ENCODE data around the gene SLC4A11.

Gene SLC4A11

DNA sequence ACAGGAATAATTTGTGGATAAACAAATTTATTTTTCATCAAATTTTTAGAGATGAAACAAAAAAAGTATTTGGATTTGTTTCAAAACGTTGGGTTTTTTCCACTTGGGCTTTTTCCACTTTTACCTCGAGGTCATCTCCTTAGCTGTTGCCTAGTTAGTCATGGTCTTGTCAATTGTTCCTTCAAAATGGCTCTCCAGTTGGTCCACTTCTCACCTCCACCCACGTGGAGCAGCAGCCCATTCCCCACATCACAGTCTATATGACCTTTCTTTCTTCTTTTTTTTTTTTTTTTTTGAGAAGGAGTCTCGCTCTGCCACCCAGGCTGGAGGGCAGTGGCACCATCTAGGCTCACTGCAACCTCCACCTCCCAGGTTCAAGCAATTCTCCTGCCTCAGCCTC, 6.7 kb upstream of the SLC4A11 start:
- DNase-seq = no peak

- no peak for DNase-seq
Observed at GRCh38 chr20:3245156-3245555, 6.2 kb upstream of the SLC4A11 start.

DNA sequence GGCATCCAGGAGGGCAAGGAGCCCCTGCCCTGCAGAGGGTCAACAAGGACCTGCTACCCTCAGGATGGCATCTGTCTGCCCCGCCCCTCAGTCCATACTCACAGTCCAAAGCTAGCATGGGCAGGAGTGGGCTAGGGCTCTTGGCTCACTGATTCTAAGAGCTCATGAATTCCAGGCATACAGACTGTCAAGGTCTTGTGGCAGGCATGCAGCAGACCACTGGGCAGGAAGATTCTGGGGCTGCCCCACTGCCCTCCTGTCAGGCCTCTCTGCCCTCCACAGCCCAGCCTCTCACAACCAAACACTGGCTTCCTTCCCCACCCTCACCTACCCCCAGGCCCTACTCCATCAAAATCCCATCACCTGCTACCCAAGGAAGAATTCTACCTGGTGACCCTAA, 5.6 kb upstream of the SLC4A11 start:
- DNase-seq = no peak

DNA sequence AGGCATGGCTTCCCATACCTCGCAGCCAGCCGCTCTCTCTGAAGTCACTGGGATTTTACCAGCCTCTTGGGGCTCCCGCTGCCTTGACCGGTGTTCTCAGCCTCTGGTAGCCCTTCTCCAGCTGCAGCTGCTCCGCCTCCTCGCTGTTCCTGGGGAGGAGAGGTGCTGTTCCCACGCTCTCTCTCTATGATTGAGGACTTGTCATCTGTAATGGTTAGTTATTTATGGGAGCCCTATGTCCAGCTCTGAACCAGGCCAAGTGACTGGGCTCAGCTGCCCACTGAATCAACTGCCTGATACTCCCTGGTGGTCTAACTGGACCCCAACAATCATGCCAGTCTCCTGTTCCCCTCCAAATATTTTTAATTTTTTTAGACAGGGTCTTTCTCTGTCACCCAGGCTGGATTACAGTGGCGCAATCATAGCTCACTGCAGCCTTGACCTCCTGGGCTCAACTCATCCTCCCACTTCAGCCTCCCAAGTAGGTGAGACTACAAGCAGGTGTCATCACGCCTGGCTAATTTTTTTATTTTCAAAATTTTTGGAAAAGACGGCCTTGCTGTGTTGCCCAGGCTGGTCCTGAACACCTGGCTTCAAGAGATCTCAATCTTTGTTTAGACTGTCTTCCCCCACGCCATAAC, 4.8 kb upstream of the SLC4A11 start:
- DNase-seq = no peak

GRCh38 chr20:3242172-3242692, 3.2 kb upstream of the SLC4A11 start:
- DNase-seq = no peak

- no peak for DNase-seq
Observed at GRCh38 chr20:3240776-3241363, 1.9 kb upstream of the SLC4A11 start.

DNA sequence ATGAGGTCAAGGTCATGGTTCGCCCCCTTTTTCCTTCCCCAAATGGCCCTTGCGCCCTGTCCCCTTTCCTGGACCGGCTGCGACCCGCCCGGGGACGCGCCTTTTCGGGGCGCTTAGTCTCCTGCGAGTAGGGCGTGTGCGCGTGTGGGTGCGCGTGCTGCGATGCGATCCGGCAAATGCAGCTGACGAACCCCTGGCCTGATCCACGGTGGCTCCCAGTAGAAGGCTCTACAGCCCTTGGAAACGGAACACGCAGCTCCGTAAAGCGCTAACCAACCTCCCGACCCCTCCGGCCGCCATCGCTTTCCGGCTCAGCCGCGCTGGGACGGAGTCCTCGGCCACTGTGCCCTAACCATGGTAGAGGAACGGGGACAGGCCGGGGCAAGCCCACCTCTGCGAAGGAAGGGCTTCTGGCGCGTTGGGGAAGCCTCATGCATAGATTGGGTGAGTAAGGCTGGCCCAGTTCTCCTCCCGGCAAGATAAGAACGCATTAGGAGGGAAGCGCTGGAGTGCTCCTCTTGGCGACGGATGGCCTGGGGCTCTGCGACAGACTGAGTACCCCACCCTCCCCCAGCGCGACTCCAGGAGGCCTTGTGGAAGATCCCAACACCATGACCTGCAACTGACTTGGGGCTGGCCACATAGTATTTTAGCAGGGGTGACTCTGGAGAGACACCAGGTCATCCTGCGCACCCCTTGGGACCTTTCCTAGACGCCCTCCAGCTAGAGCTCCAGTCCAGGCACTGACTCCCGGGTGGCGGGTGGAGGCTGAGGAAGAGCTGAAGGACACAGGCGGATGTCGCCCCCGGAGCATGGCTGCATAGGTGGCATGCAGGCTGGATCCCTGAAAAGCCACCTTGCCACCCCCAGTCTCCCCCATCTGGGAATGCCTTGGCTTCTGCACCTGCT, 1.1 kb upstream of the SLC4A11 start:
- DNase-seq = no peak

- DNase-seq = no peak
Observed at GRCh38 chr20:3238616-3239025, 369 bp downstream of the SLC4A11 start.

DNA sequence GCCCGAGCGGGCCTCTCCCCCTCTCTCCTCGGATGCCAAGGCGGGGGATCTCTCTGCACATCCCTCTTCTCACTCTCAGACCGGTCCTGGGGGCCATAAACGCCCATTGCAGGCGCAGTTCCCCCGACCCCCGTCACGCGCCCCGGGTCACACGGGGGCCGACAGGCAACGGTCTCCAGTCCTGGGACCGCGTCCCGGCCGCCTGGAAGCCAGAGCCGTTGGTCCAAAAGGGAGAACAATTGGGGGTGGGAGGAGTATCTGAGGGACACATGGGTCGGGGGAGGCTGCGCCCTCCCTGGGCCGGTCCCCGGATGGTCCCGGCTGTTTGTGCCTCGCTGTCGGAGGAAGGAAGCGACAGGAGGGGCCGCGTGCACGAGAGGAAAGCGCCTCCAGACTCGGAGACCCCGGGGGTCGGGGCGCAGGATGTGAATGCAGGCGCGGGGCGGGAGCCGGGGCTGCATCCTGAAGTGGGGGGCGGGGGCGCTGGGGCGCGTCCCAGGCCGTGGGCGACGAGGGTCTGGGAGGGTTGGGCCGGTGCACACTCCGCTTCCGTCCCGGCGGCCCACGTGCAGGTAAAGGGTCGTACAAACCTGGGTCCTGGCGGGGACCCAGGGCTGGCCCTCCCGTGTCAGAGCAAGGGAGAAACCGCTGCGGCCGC, 903 bp downstream of the SLC4A11 start:
- DNase-seq = no peak

DNA sequence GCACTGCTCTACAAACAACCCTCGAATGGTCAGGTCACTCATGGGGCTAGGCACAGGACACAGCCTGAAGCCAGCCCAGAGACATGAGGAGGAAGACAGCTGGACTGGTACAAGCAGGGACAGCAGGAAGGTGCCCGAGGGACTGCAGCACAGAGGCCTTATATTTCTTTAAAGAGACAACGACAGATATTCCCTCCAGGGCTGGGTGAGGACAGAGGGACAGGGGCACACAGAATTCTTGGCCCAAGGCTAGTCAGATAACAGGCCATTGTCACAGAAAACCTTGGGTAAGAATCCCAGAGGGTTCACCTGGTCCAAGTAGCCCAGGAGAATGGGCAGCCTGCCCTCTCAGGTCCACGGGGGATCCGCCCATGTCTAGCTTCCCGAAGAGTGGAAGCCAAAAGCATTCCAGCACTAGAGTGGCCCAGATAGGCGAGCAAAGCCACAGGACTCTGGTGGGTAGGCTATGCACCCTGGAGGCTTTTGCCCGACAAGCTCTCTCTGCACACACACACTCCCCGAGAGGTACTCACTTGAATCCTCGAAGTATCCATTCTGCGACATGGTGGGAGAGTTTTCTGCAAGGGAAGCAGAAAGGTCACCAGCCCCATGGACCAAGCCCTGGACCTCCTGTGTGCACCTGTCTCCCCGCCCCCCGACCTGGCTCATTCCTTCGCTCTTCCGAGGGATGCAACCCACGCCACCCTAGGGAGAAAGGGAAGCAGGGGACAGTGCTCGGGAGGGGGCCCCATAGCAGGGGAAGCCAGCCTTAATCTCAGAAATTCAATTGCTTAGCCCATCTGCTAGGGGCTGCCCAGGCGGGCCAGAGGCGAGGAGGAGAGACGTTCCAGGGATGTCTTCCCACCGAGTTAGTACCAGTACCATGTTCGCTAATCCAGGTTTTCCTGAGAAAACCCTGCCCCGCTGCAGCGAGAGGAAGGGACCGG, 1.7 kb downstream of the SLC4A11 start:
- DNase-seq = no peak

DNA sequence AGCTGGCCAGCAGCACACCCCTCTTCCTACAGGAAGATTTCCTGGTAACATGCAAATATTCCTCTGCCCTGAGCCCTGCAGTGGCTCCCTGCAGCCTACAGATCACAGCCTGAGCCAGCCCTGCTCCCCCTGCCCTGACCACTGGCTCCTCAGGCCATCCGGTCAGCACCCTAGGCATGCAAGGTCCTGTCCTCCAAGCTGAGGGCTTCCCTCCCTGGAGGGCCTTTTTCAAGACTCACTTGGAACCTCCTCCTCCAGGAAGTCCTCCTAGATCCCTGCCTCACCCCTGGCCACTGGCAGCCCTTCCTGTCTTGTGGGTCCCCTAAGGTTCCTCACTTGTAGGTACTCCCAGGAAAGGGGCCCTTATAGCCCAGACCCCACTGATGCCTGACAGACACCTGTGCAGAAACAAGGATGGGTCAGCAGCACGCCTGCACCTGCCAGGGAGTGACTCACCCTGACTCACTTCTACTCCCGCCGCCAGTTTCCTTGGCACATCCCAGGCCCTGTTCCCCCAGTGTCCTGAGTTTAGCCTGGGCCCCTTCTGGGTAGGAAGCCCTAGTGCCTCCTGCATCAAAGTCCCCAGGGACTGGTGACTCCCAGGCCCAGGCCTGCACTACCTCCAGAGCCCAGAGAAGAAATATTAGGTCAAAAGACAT, 3.2 kb downstream of the SLC4A11 start:
- no peak for DNase-seq

GRCh38 chr20:3233991-3234498, 4.9 kb downstream of the SLC4A11 start:
- no peak for DNase-seq

GRCh38 chr20:3233131-3233990, 5.6 kb downstream of the SLC4A11 start:
- no peak for DNase-seq

- no peak for DNase-seq
Observed at GRCh38 chr20:3231889-3232588, 7.0 kb downstream of the SLC4A11 start.

DNA sequence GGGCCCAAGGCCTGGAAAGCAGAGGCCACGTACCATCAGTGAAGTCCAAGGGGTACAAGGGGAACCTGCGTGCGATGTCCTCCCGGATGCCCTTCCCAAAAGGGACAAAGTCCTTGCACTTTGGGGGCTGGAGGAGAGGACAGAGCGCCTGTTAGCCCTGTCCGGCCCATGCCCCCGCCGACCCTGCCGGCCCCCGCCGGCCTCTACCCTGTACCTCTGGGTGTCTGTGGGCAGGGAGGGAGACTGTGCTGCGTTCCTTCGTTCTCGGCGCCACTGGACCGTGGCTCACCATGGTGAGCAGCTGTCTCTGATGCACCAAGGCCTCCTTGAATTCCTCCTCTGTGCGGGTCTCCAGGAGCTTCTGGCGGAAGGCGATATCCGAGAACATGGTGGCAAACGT, 7.9 kb downstream of the SLC4A11 start:
- no peak for DNase-seq

DNA sequence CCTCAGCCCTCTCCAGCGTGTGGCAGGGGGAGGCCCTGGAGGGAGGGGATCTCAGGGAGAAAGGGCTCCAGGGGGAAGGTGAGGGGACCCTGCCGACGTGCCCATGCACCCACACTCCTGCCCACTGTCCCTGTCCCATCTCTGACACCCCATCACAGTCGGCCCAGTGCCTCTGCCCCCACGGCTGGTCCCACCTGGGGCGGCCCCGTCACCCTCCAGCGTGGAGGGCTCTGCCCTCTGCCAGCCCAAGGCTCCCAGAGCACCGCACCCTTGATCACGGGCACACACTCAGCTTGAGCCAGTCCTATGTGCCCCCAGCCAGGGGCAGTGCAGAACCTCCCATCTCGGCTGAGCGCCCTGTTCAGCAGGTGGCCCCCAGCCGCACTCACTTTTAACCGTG, 9.2 kb downstream of the SLC4A11 start:
- no peak for DNase-seq

DNA sequence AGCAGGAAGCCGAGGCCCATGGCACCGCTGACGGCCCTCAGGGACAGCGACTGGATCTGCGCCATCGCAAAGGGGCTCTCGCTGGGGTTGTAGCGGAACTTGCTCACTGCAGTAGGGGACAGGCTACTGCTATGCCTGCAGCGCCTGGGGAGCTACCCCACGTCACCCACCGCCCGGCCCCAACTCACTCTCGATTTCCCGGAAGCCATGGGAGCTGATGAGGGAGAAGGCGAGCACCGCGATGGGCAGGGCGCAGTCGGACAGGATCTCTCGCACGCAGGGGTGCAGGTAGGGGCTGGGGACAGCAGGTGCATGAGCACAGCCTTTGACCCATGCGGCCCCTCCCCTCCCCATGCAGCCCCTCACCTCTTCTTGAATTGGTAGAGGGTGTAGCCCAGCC, 9.8 kb downstream of the SLC4A11 start:
- DNase-seq = no peak

DNA sequence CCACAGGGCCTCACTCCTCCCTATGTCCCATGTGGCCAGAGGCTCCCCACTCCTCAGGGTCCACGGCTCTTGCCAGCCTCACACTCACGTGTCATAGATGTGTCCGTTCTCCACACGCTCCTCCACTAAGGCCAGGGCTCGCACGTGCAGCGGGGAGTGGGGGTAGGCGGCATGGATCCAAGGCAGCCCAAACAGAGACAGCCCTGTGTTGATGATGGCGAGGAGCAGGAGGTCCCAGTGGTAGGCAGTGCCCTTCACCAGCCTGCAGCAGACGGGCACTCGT, 10.3 kb downstream of the SLC4A11 start:
- DNase-seq = no peak

DNA sequence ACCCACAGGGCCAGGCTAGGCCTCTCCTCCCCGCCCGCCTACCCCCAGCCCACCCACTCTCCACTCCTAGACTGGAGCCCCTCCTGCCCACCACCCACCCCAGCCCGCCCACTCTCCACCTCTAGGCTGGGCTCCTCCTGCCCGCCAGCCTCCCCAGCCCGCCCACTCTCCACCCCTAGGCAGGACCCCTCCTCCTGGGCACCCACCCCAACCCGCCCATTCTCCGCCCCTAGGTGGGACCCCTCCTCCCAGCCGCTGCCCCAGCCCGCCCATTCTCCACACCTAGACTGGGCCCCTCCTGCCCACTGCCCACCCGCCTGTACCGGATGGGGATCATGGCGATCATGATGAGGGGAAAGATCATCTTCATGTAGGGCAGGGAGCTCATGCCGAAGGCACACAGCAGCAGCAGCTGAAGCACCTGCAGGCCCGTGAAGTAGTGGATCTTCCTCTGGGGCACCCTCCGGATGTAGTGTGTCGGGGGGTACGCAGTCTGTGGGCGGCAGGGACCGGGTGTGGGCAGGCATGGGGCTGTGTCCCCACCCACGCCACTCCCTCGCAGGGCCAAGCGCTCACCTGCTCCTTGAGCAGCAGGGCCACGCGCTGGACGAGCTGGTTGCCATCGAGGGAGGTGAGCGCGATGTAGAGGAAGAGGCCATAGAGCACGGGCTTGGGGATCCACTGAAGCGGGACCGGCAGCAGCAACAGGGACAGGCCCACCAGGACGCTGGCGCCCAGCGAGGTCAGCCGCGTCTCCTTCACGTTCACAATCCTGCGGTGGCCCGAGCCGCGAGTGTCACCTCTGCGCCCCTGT, 10.8 kb downstream of the SLC4A11 start:
- no peak for DNase-seq

All from fibroblast of skin of scalp (primary cell).